Panc1 (cell line): ENCODE data around the gene CAPN15. TPM values are rescaled to one million over a fixed set of nuclear protein-coding genes. Genes with fewer than 3 reads are reported as not detected.

Source experiments
- ATAC-seq: fragments of 200-7000 bp; cut with Tn5 transposase; 2 replicates; pipeline ENCODE4 v1.9.1; 2020; ENCODE audit warnings: mild to moderate bottlenecking, moderate library complexity
- BruUV-seq: library from RNA; stranded (reverse); fragments of 400-500 nt; replicated peaks from 2 replicates; lab custom pipeline; 2021; lab: Mats Ljungman, UMichigan
- CTCF ChIA-PET: fragments of 300-600 bp; sonication (Branson Sonifier 250); formaldehyde crosslinking; loops from one replicate; lab custom pipeline; 2022; ENCODE audit warnings: antibody characterized with exemption; lab: Charles Lee
- POLR2A ChIA-PET: fragments of 300-600 bp; sonication (Branson Sonifier 250); formaldehyde crosslinking; loops from one replicate; lab custom pipeline; 2022; ENCODE audit warnings: antibody characterized with exemption; lab: Charles Lee
- DNase-seq: peaks from one replicate; pipeline ENCODE4 v3.0.0-alpha.2; 2010; ENCODE audit warnings: low read depth, low spot score
- H3K27ac ChIP-seq: 2 replicates; pipeline ENCODE4 v1.5.1; 2011; ENCODE audit warnings: mild to moderate bottlenecking, low read length, inconsistent platforms
- H3K27me3 ChIP-seq: fragments of 200-500 bp; sonication (Bioruptor generic); 2 replicates; pipeline ENCODE4 v1.6.0; 2014; ENCODE audit warnings: low read length, inconsistent platforms; ENCODE audit not compliant: control insufficient read depth, insufficient read depth
- H3K36me3 ChIP-seq: fragments of 200-500 bp; sonication (Bioruptor generic); 2 replicates; pipeline ENCODE4 v1.5.1; 2014; ENCODE audit warnings: inconsistent platforms, mild to moderate bottlenecking, low read length, moderate library complexity; ENCODE audit not compliant: control insufficient read depth, insufficient read depth
- H3K4me1 ChIP-seq: 2 replicates; pipeline ENCODE4 v1.5.1; 2011; ENCODE audit warnings: inconsistent platforms, mild to moderate bottlenecking, low read length, moderate library complexity; ENCODE audit not compliant: control insufficient read depth, insufficient read depth
- H3K4me3 ChIP-seq, 2 experiments: 2 replicates each; pipeline ENCODE4 v1.5.1; 2011 to 2012; ENCODE audit warnings: low read depth in 2 of 2, low read length in 2 of 2, mild to moderate bottlenecking in 2 of 2, inconsistent platforms in 1 of 2, moderate library complexity in 1 of 2
- H3K9me3 ChIP-seq: fragments of 200-500 bp; sonication (Bioruptor generic); 2 replicates; pipeline ENCODE4 v1.5.1; 2014; ENCODE audit warnings: low read depth, mild to moderate bottlenecking, inconsistent platforms, low read length, moderate library complexity; ENCODE audit not compliant: control insufficient read depth, insufficient read depth
- CTCF ChIP-seq: fragments of 450-650 bp; IDR thresholded peaks from 2 replicates; pipeline ENCODE4 v1.5.1; 2017; ENCODE audit warnings: mild to moderate bottlenecking
- POLR2AphosphoS5 ChIP-seq: IDR thresholded peaks from 2 replicates; pipeline ENCODE4 v1.6.1; 2012; ENCODE audit warnings: mild to moderate bottlenecking, low read depth, low read length, moderate library complexity
- REST ChIP-seq, 2 experiments: IDR thresholded peaks; 2 replicates each; pipeline ENCODE4 v1.6.1; 2011 to 2012; ENCODE audit warnings: low read depth in 2 of 2, control low read depth in 1 of 2, low read length in 1 of 2, mild to moderate bottlenecking in 1 of 2, moderate library complexity in 1 of 2; ENCODE audit not compliant: insufficient read depth in 1 of 2
- SIN3A ChIP-seq: IDR thresholded peaks from 2 replicates; pipeline ENCODE4 v1.6.1; 2012; ENCODE audit warnings: low read depth, mild to moderate bottlenecking, low read length, moderate library complexity, borderline replicate concordance; ENCODE audit not compliant: insufficient read depth
- TCF7L2 ChIP-seq: IDR thresholded peaks from 2 replicates; pipeline ENCODE4 v1.6.1; 2011; ENCODE audit warnings: mild to moderate bottlenecking, low read depth, low read length, inconsistent platforms
- in situ Hi-C: cut with HindIII; loops from 2 replicates; pipeline ENCODE4 v1.10.0; 2016; ENCODE audit warnings: low sequenced_read_pairs, low pct_unique_long_range_greater_than_20kb
- intact Hi-C: fragments of 100-400 bp; cut with micrococcal nuclease; formaldehyde crosslinking; loops from one replicate; pipeline ENCODE4 v1.10.0; 2022; ENCODE audit not compliant: unreplicated experiment
- total RNA-seq: library from RNA; stranded (reverse); gene quantifications from one replicate; pipeline ENCODE4 v1.2.1, GENCODE V29; 2021; ENCODE audit not compliant: unreplicated experiment

Gene CAPN15
- total RNA-seq, 1 experiment from 2014 or later = 78.5 TPM

GRCh38 chr16:564690-565418 is 37.3 kb downstream of the CAPN15 start:
- ATAC-seq = no peak
- intact Hi-C loops = no loop called here
- Histone ChIP-seq H3K4me1 (peaks cover 57% of the 10 kb centered on the region), H3K4me3 (no peak overlapping the region), H3K27me3 (no peaks in the 10 kb centered on the region), H3K27ac (peak overlapping the region; percentile 93), H3K36me3 (no peaks in the 10 kb centered on the region), H3K9me3 (no peaks in the 10 kb centered on the region)
- DNase-seq = no peak
- ChIA-PET POLR2A (no interaction called here), CTCF (interaction anchor here (1.0 kb wide), 1 partner anchor 12 kb away, joined by 3 read pairs; no protein-coding TSS in a partner anchor)
- in situ Hi-C loops = no loop called here
- no peak for TF ChIP-seq CTCF
- no peak for TF ChIP-seq SIN3A
- TF ChIP-seq TCF7L2 = no peak
- TF ChIP-seq REST (IDR thresholded peaks at IDR 0.05; ENCODE audit: insufficient read depth in 1 of 2, low read depth in 2 of 2, low read length in 1 of 2) = no peak
- no peak for TF ChIP-seq POLR2AphosphoS5
- no TSS peak for BruUV-seq

GRCh38 chr16:565419-566330 is 38.2 kb downstream of the CAPN15 start:
- Histone ChIP-seq H3K27me3 (no peaks in the 10 kb centered on the region), H3K27ac (peak overlapping the region; percentile 93), H3K36me3 (no peaks in the 10 kb centered on the region), H3K4me1 (peaks cover 57% of the 10 kb centered on the region), H3K9me3 (no peaks in the 10 kb centered on the region), H3K4me3 (peak overlapping the region in 1 of 2 experiments; percentile 18; a peak in 2 of 4 replicates)
- DNase-seq (no peak), ATAC-seq (peak; percentile 48)
- ChIA-PET POLR2A (no interaction called here), CTCF (interaction anchor here (1.0 kb wide), 1 partner anchor 11 kb away, joined by 3 read pairs; no protein-coding TSS in a partner anchor)
- 0 out of 2 replicates have a peak, but pooled peaks have one; percentile 25 for TF ChIP-seq TCF7L2
- no peak for TF ChIP-seq REST (IDR thresholded peaks at IDR 0.05; ENCODE audit: insufficient read depth in 1 of 2, low read depth in 2 of 2, low read length in 1 of 2)
- 0 out of 2 replicates have a peak, but pooled peaks have one; percentile 29 for TF ChIP-seq POLR2AphosphoS5
- in situ Hi-C loops (no loop called here), intact Hi-C loops (no loop called here)
- BruUV-seq = no TSS peak
